ENCODE measurements around the gene BCAR1. TPM values are rescaled to one million over a fixed set of nuclear protein-coding genes. Genes with fewer than 3 reads are reported as not detected.
A peak's percentile ranks its signal among the peaks of the same experiment; 100 is the strongest.

BCAR1 gene
- total and polyA plus RNA-seq, 2 of the 13 experiments (the other 11 are each of a cell fraction or from before 2014, with no cell fraction given): 48.1 to 51.7 TPM

- TF ChIP-seq PRDM4 (CRISPR knock-in tag; IDR thresholded peaks at IDR 0.05; ENCODE audit: borderline replicate concordance): no peak
- peak; percentile 96; the same call in 1 of the 2 replicates for TF ChIP-seq RNF2 (conservative IDR thresholded peaks at IDR 0.05; ENCODE audit: low read depth)
- peak; percentile 96 for TF ChIP-seq ZSCAN29 (CRISPR knock-in tag; conservative IDR thresholded peaks at IDR 0.05)
- TF ChIP-seq GATAD1 (CRISPR knock-in tag; IDR thresholded peaks at IDR 0.05): peak; percentile 69; the same call in 1 of the 2 replicates
- TF ChIP-seq PAX8 (CRISPR knock-in tag; IDR thresholded peaks at IDR 0.05; ENCODE audit: borderline replicate concordance): no peak
- peak; percentile 85; the same call in 1 of the 2 replicates for TF ChIP-seq ZNF749 (CRISPR knock-in tag; IDR thresholded peaks at IDR 0.05; ENCODE audit: borderline replicate concordance)
- peak; percentile 66; the same call in 1 of the 2 replicates for TF ChIP-seq ZNF558 (CRISPR knock-in tag; IDR thresholded peaks at IDR 0.05; ENCODE audit: borderline replicate concordance)
- no peak; the same call in 1 of the 2 replicates for TF ChIP-seq ZNF782 (CRISPR knock-in tag; IDR thresholded peaks at IDR 0.05; ENCODE audit: borderline replicate concordance)
- TF ChIP-seq PTBP1 (IDR thresholded peaks at IDR 0.05; ENCODE audit: low read depth, low read length, poor library complexity, severe bottlenecking): peak; percentile 79
- peak; percentile 77; the same call in 1 of the 2 replicates for TF ChIP-seq ZBTB26 (CRISPR knock-in tag; IDR thresholded peaks at IDR 0.05; ENCODE audit: borderline replicate concordance)
- peak; percentile 63 for TF ChIP-seq HNRNPLL (IDR thresholded peaks at IDR 0.05; ENCODE audit: low read depth, low read length, poor library complexity, severe bottlenecking)
- peak; percentile 79 for TF ChIP-seq KLF9 (CRISPR knock-in tag; IDR thresholded peaks at IDR 0.05; ENCODE audit: low read depth)
- TF ChIP-seq FOXP1 (IDR thresholded peaks at IDR 0.05): no peak
- peak; percentile 19; the same call in 1 of the 2 replicates for TF ChIP-seq FOXP1 (CRISPR knock-in tag; IDR thresholded peaks at IDR 0.05)
- TF ChIP-seq PATZ1 (CRISPR knock-in tag; IDR thresholded peaks at IDR 0.05): peak; percentile 99
These were observed 6.3 kb downstream of the BCAR1 start (continued) for GRCh38 chr16:75244844-75245758.

Data from HepG2 (cell line).